ENCODE measurements around the gene HOXA7.

HOXA7 gene

GRCh38 chr7:27193335-27194001 is 37.0 kb upstream of the HOXA7 start:
- DNase-seq (ENCODE audit: low read depth in 2 of 2): no peak

- DNase-seq (ENCODE audit: low read depth in 2 of 2): no peak
Observed at GRCh38 chr7:27192546-27193334, 36.3 kb upstream of the HOXA7 start.

- DNase-seq (ENCODE audit: low read depth in 2 of 2): no peak
Observed at GRCh38 chr7:27191833-27192545, 35.5 kb upstream of the HOXA7 start.

GRCh38 chr7:27191161-27191731 is 34.8 kb upstream of the HOXA7 start:
- DNase-seq (ENCODE audit: low read depth in 2 of 2): no peak

- no peak for DNase-seq (ENCODE audit: low read depth in 2 of 2)
Observed at GRCh38 chr7:27189997-27190748, 33.7 kb upstream of the HOXA7 start.

DNA sequence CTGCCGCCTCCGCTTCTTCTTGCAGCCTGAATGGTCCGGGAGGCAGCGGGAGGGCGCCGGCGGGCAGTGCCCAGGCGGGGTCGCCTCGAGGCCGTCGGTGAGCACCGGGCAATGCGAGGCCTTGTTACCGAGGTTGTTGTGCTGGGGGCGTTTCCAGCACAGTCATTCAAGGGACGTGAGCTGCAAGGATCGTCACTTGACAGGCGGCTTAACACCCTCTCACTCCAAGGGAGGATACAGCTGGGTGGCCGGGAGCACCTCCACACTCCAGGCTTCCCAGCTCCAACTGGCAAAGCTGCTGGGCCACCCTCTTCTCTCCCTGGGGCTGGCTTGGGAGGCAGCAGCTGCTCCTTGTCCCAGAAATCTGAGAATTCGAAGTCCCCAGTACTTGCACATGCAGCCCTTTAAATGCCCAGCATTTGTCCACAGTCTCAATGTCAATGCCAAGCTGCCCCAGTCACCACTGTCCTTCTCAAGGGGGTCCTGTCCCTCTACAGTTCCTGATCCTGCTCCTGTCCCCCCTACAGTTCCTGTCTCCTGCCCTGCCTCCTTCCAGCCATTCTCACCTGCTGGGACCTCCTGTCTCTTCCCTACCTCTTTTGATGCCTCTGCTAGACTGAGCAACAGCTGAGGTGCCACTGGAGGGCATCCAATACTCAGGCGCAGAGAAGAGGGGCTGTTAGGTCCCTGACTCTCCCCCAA is 33.0 kb upstream of the HOXA7 start:
- DNase-seq (ENCODE audit: low read depth in 2 of 2): no peak

GRCh38 chr7:27188386-27189294 is 32.2 kb upstream of the HOXA7 start:
- DNase-seq (ENCODE audit: low read depth in 2 of 2): no peak

- no peak for DNase-seq (ENCODE audit: low read depth in 2 of 2)
Observed at GRCh38 chr7:27187475-27188385, 31.3 kb upstream of the HOXA7 start.

DNA sequence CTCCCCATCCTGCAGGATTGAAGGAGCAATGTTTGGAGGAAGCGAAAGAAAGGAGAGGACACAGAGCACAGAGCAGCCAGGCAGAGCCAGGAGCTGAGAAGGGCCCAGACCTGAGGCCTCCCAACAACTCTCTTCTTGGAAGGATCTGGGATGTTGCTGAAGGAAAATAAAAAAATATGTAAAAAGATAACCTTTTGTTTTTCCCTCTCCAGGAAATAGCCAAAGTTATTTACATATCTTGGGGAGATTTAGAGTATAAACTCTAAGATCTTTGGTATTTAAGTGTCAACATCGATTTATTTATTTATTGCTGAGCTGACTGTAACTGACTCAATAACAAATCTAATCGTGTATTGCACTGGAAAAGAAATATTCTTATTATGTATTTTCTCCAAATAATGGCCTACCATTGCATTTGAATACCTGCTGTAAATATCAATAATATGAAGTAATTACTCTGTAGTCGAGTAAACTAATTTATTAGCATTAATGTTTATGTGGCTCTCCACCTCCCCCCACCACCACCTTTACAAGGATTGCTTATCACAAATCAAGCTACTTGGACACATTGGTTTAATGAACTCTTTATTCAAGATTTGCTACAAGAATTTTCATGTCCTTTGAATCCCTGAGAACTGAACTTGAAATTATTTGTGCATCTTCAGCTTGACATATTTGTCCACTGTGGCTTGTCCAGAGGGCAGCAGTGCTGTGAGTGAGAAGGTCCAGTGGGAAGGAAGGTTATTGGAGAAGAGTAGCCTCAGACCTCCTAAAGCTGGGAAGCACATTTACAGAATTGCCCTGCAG is 30.4 kb upstream of the HOXA7 start:
- DNase-seq (ENCODE audit: low read depth in 2 of 2): no peak

DNA sequence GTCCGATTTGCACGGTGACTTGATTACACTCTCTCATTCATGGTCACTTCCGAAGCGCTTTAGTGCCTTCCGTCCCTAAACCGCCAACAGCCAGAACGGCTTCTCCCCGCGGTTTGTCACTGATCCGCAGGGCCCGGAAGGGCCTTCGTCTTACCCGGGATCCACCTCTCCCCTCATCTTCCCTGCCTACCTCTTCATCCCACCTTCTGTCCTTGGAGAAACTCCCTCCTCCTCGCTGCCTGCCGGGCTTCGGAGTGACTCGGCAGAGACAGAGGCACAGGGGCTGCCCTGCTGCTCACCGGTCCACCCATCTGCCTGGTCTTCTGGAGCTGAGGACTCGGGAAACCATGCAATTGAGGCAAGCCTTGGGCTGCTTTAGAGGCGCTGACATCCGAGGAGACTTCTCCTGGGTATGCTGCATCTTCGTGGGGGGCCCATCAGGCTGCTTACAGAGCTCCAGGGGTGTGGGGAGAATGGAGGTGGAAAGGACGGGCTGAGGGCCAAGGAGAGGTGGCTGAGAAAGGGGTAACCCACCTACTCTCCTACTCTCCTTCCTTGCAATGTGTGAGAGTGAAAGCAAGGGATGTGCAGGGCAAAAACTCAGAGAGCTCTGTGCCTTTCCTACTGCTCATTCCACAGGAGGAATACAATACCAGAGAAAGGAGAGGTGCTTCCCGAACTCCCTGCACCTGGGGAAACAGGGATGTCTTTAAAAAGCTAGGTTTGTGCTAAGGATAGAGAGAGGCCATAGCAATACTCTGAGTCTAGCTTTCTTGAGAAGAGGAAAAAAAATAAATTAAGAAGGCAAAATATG is 29.6 kb upstream of the HOXA7 start:
- DNase-seq (ENCODE audit: low read depth in 2 of 2): no peak

- DNase-seq (ENCODE audit: low read depth in 2 of 2): peak; percentile 85 to 86
Observed at GRCh38 chr7:27185013-27185853, 28.8 kb upstream of the HOXA7 start, which contains the start of gene HOXA11. HOXA11 (minus strand) TSS chr7:27185232; CDS start chr7:27185144, 88 bp downstream.

DNA sequence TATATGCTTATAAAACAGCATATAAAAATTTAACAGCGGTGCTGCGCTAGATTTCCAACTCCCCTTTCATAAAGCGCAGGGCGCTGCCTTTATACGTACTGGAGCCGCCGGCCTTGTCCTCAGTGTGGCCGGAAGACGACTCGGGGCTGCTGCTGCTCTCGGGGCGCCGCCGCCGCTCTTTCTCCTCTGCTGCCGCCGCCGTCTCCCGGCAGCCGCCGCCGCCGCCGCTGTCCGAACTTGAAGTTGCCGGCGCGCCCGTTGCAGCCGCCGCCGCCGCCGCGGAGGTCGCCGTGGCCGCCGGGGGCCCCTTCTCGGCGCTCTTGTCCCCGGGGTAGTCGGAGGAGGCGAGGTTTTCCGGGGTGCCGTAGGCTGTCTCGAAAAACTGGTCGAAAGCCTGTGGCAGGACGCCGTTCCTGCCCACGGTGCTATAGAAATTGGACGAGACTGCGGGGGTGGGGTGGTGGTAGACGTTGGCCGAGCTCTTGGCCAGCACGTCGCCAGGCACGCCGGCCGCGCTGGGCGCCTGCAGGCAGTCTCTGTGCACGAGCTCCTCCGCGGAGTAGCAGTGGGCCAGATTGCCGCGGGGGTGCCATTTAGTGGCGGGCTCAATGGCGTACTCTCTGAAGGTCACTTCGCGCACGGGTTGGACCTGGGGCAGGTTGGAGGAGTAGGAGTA is 28.0 kb upstream of the HOXA7 start:
- no peak for DNase-seq (ENCODE audit: low read depth in 2 of 2)

DNA sequence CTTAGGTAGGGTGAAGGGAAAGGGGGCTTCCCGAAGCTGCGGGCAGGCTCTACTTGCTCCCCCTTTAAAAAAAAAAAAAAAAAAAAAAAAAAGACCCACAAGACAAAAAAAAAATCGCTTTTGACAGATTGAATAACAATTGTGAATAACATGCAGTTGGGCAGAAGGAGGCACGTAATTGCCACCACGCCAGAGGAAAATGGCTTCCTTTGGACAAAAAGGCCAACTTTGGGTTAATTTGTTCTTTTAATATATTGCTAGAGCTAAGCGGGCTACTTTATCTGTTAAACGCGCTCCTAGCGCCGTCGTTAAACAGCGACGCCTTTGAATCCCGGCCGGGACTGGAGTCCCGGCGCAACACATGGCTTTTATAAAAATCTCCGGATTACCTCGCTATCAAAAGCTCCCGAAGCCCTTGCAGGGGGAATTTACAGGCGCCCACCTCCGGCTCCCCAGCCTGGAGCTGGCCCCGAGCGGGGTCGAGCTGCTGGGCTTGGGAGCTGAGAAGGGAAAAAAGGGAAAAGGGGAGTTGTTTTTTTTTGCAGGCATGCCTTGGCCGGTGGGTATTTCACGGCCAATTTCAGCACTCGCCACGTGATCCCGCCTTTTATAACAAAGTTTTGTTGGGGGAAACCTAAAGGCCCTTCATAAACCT is 27.3 kb upstream of the HOXA7 start:
- DNase-seq (ENCODE audit: low read depth in 2 of 2): no peak

GRCh38 chr7:27182861-27183681 is 26.6 kb upstream of the HOXA7 start:
- DNase-seq (ENCODE audit: low read depth in 2 of 2): no peak
